Lower lobe of right lung (tissue), 2 donors: ENCODE measurements around the gene LRRC23. TPM values are rescaled to one million over a fixed set of nuclear protein-coding genes. Genes with fewer than 3 reads are reported as not detected.
A peak's percentile ranks its signal among the peaks of the same experiment; 100 is the strongest.
"Not testable (repeated sequence)": the region's sequence is repeated elsewhere in the genome, so short reads cannot be mapped to it uniquely, and the experiment has no call there.

ENCODE experiments used
- ATAC-seq, 2 donors: fragments of 200-7000 bp; cut with Tn5 transposase; one replicate each; pipeline ENCODE4 v1.9.1; 2020 to 2022; ENCODE audit warnings: mild to moderate bottlenecking in 2 of 2, moderate library complexity in 2 of 2
- DNase-seq: peaks from one replicate; pipeline ENCODE4 v3.0.0-alpha.2; 2020
- H3K27ac ChIP-seq: fragments of 200-600 bp; one replicate; pipeline ENCODE4 v1.8.0; 2022
- H3K27me3 ChIP-seq: fragments of 200-600 bp; one replicate; pipeline ENCODE4 v1.8.0; 2022; ENCODE audit warnings: low read depth
- H3K36me3 ChIP-seq: fragments of 200-600 bp; one replicate; pipeline ENCODE4 v1.8.0; 2022; ENCODE audit warnings: mild to moderate bottlenecking
- H3K4me1 ChIP-seq: fragments of 200-600 bp; one replicate; pipeline ENCODE4 v1.8.0; 2022
- H3K4me3 ChIP-seq: fragments of 200-600 bp; one replicate; pipeline ENCODE4 v1.8.0; 2022; ENCODE audit warnings: mild to moderate bottlenecking
- H3K9me3 ChIP-seq: fragments of 200-600 bp; one replicate; pipeline ENCODE4 v1.8.0; 2022
- CTCF ChIP-seq: fragments of 200-600 bp; IDR thresholded peaks from one replicate; pipeline ENCODE4 v1.8.0; 2022; ENCODE audit warnings: antibody characterized with exemption, mild to moderate bottlenecking
- intact Hi-C: fragments of 100-400 bp; cut with DNase I; formaldehyde crosslinking; loops from one replicate; pipeline ENCODE4 v1.11.0; 2022
- total RNA-seq: library from RNA; stranded (reverse); fragmentation: NEBNext Ultra II Directional; extraction: Animal tissue kit (Norgen Biotek cat#: 25700); gene quantifications from one replicate; pipeline ENCODE4 v1.2.1, GENCODE V29; 2021
- donor health status: DM: no; HTN: yes; CAD: no; lungs with severe emphysema.

LRRC23 gene
- total RNA-seq, 1 donor from 2014 or later, result 26.6 TPM

DNA sequence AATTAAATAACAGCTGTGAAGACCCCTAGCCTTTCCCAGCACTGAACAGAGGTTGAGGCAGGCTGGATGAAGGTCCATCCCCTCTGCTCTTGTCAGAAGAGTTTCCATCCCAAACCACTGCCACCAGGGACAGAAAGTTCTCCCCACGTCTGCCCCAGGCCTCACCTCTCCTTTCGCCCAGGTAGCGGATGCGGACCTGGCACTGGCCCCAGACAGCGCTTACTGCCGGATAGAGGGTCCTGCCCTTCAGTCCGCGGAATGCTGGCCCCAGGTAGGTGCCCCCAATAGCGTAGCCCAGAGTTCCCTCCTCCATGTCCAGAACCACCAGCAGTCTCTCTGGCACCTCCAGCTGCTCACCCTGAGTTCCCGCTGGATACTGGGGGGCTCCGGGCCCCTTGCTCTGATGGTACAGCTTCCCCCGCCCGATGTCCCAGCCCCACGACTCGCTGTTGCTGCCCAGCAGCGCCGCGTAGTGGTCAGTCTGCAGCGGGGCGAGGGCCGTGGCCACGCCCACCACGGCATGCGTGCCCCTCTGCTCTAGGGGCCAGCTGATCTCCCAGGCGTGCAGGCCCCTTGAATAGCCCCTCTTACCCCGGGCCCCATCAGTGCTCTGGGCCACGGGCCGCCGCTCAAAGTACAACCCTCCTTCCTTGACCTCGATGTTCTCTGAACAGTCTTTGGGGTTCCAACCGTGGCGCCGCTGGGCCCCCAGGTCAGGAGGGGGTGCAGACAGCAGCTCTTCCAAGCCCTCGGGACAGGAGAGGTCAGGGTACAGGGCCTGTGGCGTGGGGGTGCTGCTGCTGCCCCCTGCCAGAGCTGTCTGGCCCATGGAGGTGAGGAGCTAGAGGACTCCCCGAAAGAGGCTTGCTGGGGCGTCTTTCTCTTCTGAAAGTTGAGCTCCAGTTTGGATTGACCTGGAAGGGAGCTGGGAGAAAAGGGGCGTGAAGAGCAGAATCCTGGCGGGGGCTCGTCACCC is 32.3 kb upstream of the LRRC23 start:
- H3K9me3 ChIP-seq, result no peaks in the 10 kb centered on the region
- intact Hi-C loops, result no loop called here
- peak; percentile 90 for DNase-seq
- ATAC-seq, result peak; percentile 84 to 87
- H3K27ac ChIP-seq, result peak overlapping the region; percentile 84
- no peaks in the 10 kb centered on the region for H3K27me3 ChIP-seq
- peaks cover 29% of the 10 kb centered on the region for H3K36me3 ChIP-seq
- peaks cover 53% of the 10 kb centered on the region for H3K4me1 ChIP-seq
- H3K4me3 ChIP-seq, result peak overlapping the region; percentile 99
- peak; percentile 97 for TF ChIP-seq CTCF

GRCh38 chr12:6873094-6874014 is 31.3 kb upstream of the LRRC23 start, which contains the start of gene SPSB2:
TSS of gene SPSB2 (minus strand) at chr12:6873303. CDS start at chr12:6872901, 402 bp downstream.
- Histone ChIP-seq H3K36me3 (peaks cover 29% of the 10 kb centered on the region), H3K27ac (peak within 1 kb of the TSS; percentile 84), H3K27me3 (no peaks in the 10 kb centered on the region), H3K4me3 (peak within 1 kb of the TSS; percentile 99), H3K4me1 (peaks cover 51% of the 10 kb centered on the region), H3K9me3 (no peaks in the 10 kb centered on the region)
- intact Hi-C loops, result no loop called here
- DNase-seq (peak; percentile 100), ATAC-seq (peak; percentile 96 to 97)
- TF ChIP-seq CTCF, result peak; percentile 11

DNA sequence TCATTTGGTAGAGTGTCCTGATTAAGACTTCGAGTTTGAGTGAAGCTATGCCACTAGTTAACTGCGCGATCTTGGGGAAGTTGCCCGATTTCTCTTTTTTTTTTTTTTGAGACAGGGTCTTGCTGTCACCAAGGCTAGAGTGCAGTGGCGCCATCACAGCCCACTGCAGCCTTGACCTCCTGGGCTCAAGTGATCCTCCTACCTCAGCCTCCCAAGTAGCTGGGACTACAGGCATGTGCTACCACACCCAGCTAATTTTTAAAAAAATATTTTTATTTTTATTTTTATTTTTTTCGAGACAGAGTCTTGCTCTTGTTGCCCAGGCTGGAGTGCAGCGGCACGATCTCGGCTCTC is 30.6 kb upstream of the LRRC23 start:
- peak overlapping the region; percentile 99 for H3K4me3 ChIP-seq
- H3K27me3 ChIP-seq, DNase-seq, intact Hi-C loops, ATAC-seq, H3K9me3 ChIP-seq: not testable (repeated sequence)
- H3K4me1 ChIP-seq, result peaks cover 45% of the 10 kb centered on the region
- H3K27ac ChIP-seq, result peak overlapping the region; percentile 84
- peaks cover 28% of the 10 kb centered on the region for H3K36me3 ChIP-seq

DNA sequence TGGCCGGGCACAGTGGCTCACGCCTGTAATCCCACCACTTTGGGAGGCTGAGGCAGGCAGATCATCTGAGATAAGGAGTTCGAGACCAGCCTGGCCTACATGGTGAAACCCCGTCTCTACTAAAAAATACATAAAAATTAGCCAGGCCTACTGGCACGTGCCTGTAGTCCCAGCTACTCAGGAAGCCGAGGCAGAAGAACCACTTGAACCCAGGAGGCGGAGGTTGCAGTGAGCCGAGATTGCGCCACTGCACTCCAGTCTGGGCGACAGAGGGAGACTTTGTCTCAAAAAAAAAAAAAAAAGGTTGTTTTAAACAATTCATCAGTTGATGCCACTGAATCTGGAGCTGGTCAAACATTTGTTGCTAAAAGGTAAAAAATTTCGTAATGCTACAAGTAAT is 24.8 kb upstream of the LRRC23 start:
- peaks cover 16% of the 10 kb centered on the region for H3K36me3 ChIP-seq
- DNase-seq, result peak; percentile 68
- H3K4me1 ChIP-seq, intact Hi-C loops, H3K27me3 ChIP-seq, H3K4me3 ChIP-seq, H3K9me3 ChIP-seq: not testable (repeated sequence)
- peak; percentile 29 to 74 for ATAC-seq
- peak overlapping the region; percentile 64 for H3K27ac ChIP-seq

DNA sequence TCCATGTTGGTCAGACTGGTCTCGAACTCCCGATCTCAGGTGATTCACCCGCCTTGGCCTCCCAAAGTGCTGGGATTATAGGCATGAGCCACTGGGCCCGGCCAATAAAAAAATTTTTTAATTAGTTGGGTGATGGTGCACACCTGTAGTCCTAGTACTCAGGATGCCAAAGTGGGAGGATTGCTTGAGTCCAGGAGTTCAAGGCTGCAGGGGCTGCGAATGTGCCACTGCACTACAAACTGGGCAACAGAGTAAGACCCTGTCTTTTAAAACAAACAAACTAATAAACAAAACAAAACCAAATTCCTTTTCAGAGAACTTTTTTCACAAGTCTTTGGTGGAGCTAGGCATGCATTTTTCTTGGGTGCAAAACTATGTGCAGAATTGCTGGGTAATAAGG is 21.4 kb upstream of the LRRC23 start:
- intact Hi-C loops, result no loop called here
- Histone ChIP-seq H3K36me3 (peaks cover 22% of the 10 kb centered on the region), H3K4me1 (peaks cover 15% of the 10 kb centered on the region), H3K27me3 (no peaks in the 10 kb centered on the region), H3K27ac (no peak overlapping the region), H3K9me3 (no peaks in the 10 kb centered on the region), H3K4me3 (no peak overlapping the region)
- no peak for ATAC-seq
- TF ChIP-seq CTCF, result no peak
- DNase-seq, result no peak

DNA sequence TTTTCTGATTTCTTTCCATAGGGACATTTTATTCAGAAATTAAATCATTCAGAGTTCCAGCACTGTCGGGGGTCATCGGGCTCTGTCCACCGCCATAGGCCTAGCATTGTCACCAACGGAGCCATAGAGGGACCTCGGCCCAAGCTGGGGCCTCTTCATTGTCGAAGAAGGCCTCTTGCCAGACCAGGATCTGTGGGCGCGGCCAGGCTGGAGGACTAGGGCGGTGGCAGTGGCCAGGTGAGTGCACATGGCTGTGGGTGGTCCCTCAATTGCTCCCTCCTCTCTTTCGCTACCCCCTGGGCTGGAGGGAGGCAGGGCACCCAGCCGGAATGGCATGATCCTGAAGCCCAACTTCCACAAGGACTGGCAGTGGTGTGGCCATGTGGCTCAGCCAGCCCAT is 20.9 kb upstream of the LRRC23 start:
- no peaks in the 10 kb centered on the region for H3K27me3 ChIP-seq
- ATAC-seq, result no peak
- intact Hi-C loops, result no loop called here
- TF ChIP-seq CTCF, result no peak
- H3K27ac ChIP-seq, result no peak overlapping the region
- DNase-seq, result no peak
- no peaks in the 10 kb centered on the region for H3K9me3 ChIP-seq
- peaks cover 22% of the 10 kb centered on the region for H3K36me3 ChIP-seq
- peaks cover 16% of the 10 kb centered on the region for H3K4me1 ChIP-seq
- no peak overlapping the region for H3K4me3 ChIP-seq
